MM.1S (cell line): ENCODE measurements around the gene FBN3.

Experiments
- DNase-seq: peaks from one replicate; pipeline ENCODE4 v3.0.0-alpha.2; 2015
- H2AFZ ChIP-seq: fragments of 300-600 bp; sonication (generic); 2 replicates; pipeline ENCODE4 v1.6.0; 2016; ENCODE audit warnings: antibody characterized with exemption, low read length
- H3F3A ChIP-seq: fragments of 300-600 bp; sonication (generic); 2 replicates; pipeline ENCODE4 v1.6.1; 2016; ENCODE audit warnings: mild to moderate bottlenecking, antibody characterized with exemption, low read length, moderate library complexity, mixed read lengths; ENCODE audit not compliant: insufficient read depth
- H3K27ac ChIP-seq: fragments of 300-600 bp; sonication (generic); 2 replicates; pipeline ENCODE4 v1.5.1; 2016; ENCODE audit warnings: mild to moderate bottlenecking, low read length
- H3K27me3 ChIP-seq: fragments of 300-600 bp; sonication (generic); replicated peaks from 2 replicates; pipeline ENCODE4 v1.6.0; 2016; ENCODE audit warnings: low read length; ENCODE audit not compliant: insufficient read depth
- H3K36me3 ChIP-seq: fragments of 300-600 bp; sonication (generic); replicated peaks from 2 replicates; pipeline ENCODE4 v1.6.1; 2016; ENCODE audit warnings: mild to moderate bottlenecking, low read length, mixed read lengths; ENCODE audit not compliant: insufficient read depth
- H3K4me1 ChIP-seq: fragments of 300-600 bp; sonication (generic); 2 replicates; pipeline ENCODE4 v1.6.1; 2016; ENCODE audit warnings: low read length, mixed read lengths
- H3K4me2 ChIP-seq: fragments of 300-600 bp; sonication (generic); 2 replicates; pipeline ENCODE4 v1.6.0; 2016; ENCODE audit warnings: low read depth, low read length
- H3K4me3 ChIP-seq: fragments of 300-600 bp; sonication (generic); 2 replicates; pipeline ENCODE4 v1.5.1; 2016; ENCODE audit warnings: low read length, mixed read lengths
- H3K79me2 ChIP-seq: fragments of 300-600 bp; sonication (generic); 2 replicates; pipeline ENCODE4 v1.6.1; 2016; ENCODE audit warnings: mixed run types, low read length, mixed read lengths
- H3K9ac ChIP-seq: fragments of 300-600 bp; sonication (generic); 2 replicates; pipeline ENCODE4 v1.6.1; 2016; ENCODE audit warnings: low read length, mixed read lengths
- H3K9me2 ChIP-seq: fragments of 300-600 bp; sonication (generic); replicated peaks from 2 replicates; pipeline ENCODE4 v1.6.1; 2016; ENCODE audit warnings: mild to moderate bottlenecking, low read length, mixed read lengths; ENCODE audit not compliant: insufficient read depth
- H3K9me3 ChIP-seq: fragments of 300-600 bp; sonication (generic); replicated peaks from 2 replicates; pipeline ENCODE4 v1.6.1; 2016; ENCODE audit warnings: mild to moderate bottlenecking, low read length, mixed read lengths; ENCODE audit not compliant: insufficient read depth
- H4K20me1 ChIP-seq: fragments of 300-600 bp; sonication (generic); 2 replicates; pipeline ENCODE4 v1.6.1; 2016; ENCODE audit warnings: mild to moderate bottlenecking, low read length, moderate library complexity, mixed read lengths; ENCODE audit not compliant: insufficient read depth
- CTCF ChIP-seq: fragments of 300-600 bp; sonication (generic); IDR thresholded peaks from 2 replicates; pipeline ENCODE4 v1.5.1; 2016; ENCODE audit warnings: antibody characterized with exemption, low read length, mixed read lengths
- EZH2 ChIP-seq: fragments of 300-600 bp; sonication (generic); optimal IDR thresholded peaks from 2 replicates; pipeline ENCODE3; 2017; ENCODE audit warnings: low read depth, mild to moderate bottlenecking, antibody characterized with exemption, low read length, mixed read lengths
- EZH2phosphoT487 ChIP-seq: fragments of 300-600 bp; sonication (generic); IDR thresholded peaks from 2 replicates; pipeline ENCODE4 v1.6.1; 2018; ENCODE audit warnings: antibody characterized with exemption, low read length

FBN3 gene

GRCh38 chr19:8071912-8072311 lies 77.5 kb downstream of the FBN3 start:
- no peaks in the 10 kb centered on the region for H3K36me3 ChIP-seq
- H3K4me1 ChIP-seq: no peaks in the 10 kb centered on the region
- H3K27me3 ChIP-seq: peaks cover 80% of the 10 kb centered on the region
- no peak overlapping the region for H3K4me2 ChIP-seq
- H3K9me2 ChIP-seq: no peaks in the 10 kb centered on the region
- H3K27ac ChIP-seq: no peak overlapping the region
- TF ChIP-seq EZH2 (no peak), CTCF (no peak), EZH2phosphoT487 (no peak)
- no peaks in the 10 kb centered on the region for H3K79me2 ChIP-seq
- no peak overlapping the region for H3K9ac ChIP-seq
- H3F3A ChIP-seq: no peaks in the 10 kb centered on the region
- no peaks in the 10 kb centered on the region for H4K20me1 ChIP-seq
- H2AFZ ChIP-seq: no peak overlapping the region
- DNase-seq: no peak
- H3K9me3 ChIP-seq: no peaks in the 10 kb centered on the region
- H3K4me3 ChIP-seq: no peak overlapping the region

- TF ChIP-seq EZH2phosphoT487: no peak
- no peak for TF ChIP-seq EZH2
- TF ChIP-seq CTCF: peak; percentile 83
- no peaks in the 10 kb centered on the region for H3F3A ChIP-seq
- H3K27ac ChIP-seq: no peak overlapping the region
- H3K79me2 ChIP-seq: no peaks in the 10 kb centered on the region
- no peak overlapping the region for H3K4me2 ChIP-seq
- no peak overlapping the region for H3K4me3 ChIP-seq
- H4K20me1 ChIP-seq: no peaks in the 10 kb centered on the region
- H3K27me3 ChIP-seq: peaks cover 79% of the 10 kb centered on the region
- H2AFZ ChIP-seq: no peak overlapping the region
- H3K36me3 ChIP-seq: no peaks in the 10 kb centered on the region
- no peaks in the 10 kb centered on the region for H3K9me2 ChIP-seq
- H3K4me1 ChIP-seq: no peaks in the 10 kb centered on the region; the same call in 1 of the 2 replicates
- no peak overlapping the region for H3K9ac ChIP-seq
- DNase-seq: peak; percentile 31
- H3K9me3 ChIP-seq: no peaks in the 10 kb centered on the region
Measured at GRCh38 chr19:8069096-8069973, 80.1 kb downstream of the FBN3 start.

GRCh38 chr19:8065875-8066261 lies 83.5 kb downstream of the FBN3 start:
- Histone ChIP-seq H3K27ac (no peak overlapping the region), H2AFZ (no peak overlapping the region), H3K9ac (no peak overlapping the region), H3F3A (no peaks in the 10 kb centered on the region), H4K20me1 (no peaks in the 10 kb centered on the region), H3K79me2 (no peaks in the 10 kb centered on the region), H3K4me2 (no peak overlapping the region), H3K27me3 (peaks cover 81% of the 10 kb centered on the region), H3K4me1 (no peaks in the 10 kb centered on the region; the same call in 1 of the 2 replicates), H3K4me3 (no peak overlapping the region), H3K36me3 (no peaks in the 10 kb centered on the region), H3K9me2 (no peaks in the 10 kb centered on the region), H3K9me3 (no peaks in the 10 kb centered on the region)
- TF ChIP-seq EZH2 (no peak), EZH2phosphoT487 (no peak), CTCF (no peak)
- no peak for DNase-seq
